ENCODE results near the gene NISCH.

NISCH gene

DNA sequence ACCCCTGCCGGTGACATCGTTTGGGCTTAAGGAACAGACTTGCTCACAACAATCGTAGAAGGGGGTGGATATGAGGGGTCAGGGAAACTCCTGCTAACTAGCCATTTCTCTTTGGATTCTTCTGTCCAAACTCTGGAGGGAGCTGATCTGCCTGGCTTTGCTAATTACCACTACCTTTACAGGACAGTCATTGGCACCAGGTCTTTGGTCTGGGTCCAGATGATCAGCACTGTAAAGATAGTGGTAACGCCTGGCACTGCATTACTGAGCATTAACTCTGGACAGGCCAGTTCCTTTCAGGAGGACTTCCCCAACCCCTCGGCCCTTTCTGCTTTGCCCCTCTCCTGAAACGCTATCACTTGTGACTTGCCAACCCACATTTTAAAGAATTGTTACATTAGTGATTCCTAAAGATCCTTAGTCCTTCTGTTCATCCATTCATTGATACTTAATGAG is 81.8 kb downstream of the NISCH start:
- no peak for DNase-seq (ENCODE audit: low read depth, low spot score)

- no peak for DNase-seq (ENCODE audit: low read depth, low spot score)
Measured at GRCh38 chr3:52537726-52538421, 82.5 kb downstream of the NISCH start.

- no peak for DNase-seq (ENCODE audit: low read depth, low spot score)
Measured at GRCh38 chr3:52539010-52539653, 83.7 kb downstream of the NISCH start.

DNA sequence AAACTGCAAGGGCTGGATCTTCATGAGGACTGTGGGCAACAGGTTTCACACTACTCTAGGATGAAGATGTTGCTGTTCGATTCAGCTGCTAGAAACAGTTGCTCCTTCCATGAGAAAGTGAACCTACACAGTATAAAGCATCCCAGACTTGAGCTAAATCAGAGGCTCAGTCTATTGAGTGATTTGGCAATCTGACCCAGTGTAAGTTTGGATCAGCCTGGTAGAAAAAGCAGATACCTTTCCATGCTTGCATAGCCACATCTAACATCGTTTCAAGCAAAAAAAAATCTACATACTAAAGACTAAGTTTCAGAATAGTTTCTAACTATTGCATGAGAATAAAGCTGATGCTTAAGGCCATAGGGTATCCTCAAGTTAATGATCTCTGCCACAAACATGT is 85.6 kb downstream of the NISCH start:
- DNase-seq (ENCODE audit: low read depth, low spot score): no peak

Measured in activated naive CD8-positive, alpha-beta T cell treated with anti-CD3 and anti-CD28 coated beads, Interleukin-2, amount 50 U/mL, for 16 hours (primary cell).